Cardiac muscle cell (in vitro differentiated cells and primary cell): ENCODE data around the gene ST7. TPM values are rescaled to one million over a fixed set of nuclear protein-coding genes. Genes with fewer than 3 reads are reported as not detected.

Experiments used
- DNase-seq, 2 donors: peaks; one replicate each; pipeline versions ENCODE4 v3.0.0 to v3.0.0-alpha.2; 2010 to 2017; ENCODE audit warnings: low read depth in 1 of 2, low spot score in 1 of 2
- H3K27ac ChIP-seq: fragments of 200-600 bp; sonication (generic); 2 replicates; pipeline ENCODE4 v1.5.1; 2016
- H3K27me3 ChIP-seq: fragments of 200-600 bp; sonication (generic); 2 replicates; pipeline ENCODE4 v1.6.0; 2016; ENCODE audit warnings: control low read depth
- H3K36me3 ChIP-seq: fragments of 200-600 bp; sonication (generic); 2 replicates; pipeline ENCODE4 v1.5.1; 2016; ENCODE audit warnings: control low read depth
- H3K4me1 ChIP-seq: fragments of 200-600 bp; sonication (generic); 2 replicates; pipeline ENCODE4 v1.8.1; 2017; ENCODE audit warnings: low read depth, mild to moderate bottlenecking, mixed run types
- H3K4me3 ChIP-seq: fragments of 200-600 bp; sonication (generic); 2 replicates; pipeline ENCODE4 v1.5.1; 2016; ENCODE audit warnings: mild to moderate bottlenecking
- H3K9me3 ChIP-seq: fragments of 200-600 bp; sonication (generic); 2 replicates; pipeline ENCODE4 v1.5.1; 2017; ENCODE audit warnings: low read depth, mild to moderate bottlenecking, control low read depth
- CTCF ChIP-seq: IDR thresholded peaks from 2 replicates; pipeline ENCODE4 v1.5.1; 2012; ENCODE audit warnings: low read depth, mild to moderate bottlenecking, low read length
- polyA plus RNA-seq: library from polyadenylated mRNA; unstranded; fragments of >200 nt; fragmentation: Nextera tagmentation; extraction: Ambion mirVana; gene quantifications from 2 replicates; pipeline ENCODE4 v1.2.1, GENCODE V29; 2016
- total RNA-seq: library from RNA; depleted of rRNA; stranded (reverse); fragments of >200 nt; gene quantifications from 2 replicates; pipeline ENCODE4 v1.2.3, GENCODE V29; 2016

The ST7 gene
- total and polyA plus RNA-seq, 2 experiments from 2014 or later, result 83.5 to 96.7 TPM

- Histone ChIP-seq H3K36me3 (no peaks in the 10 kb centered on the region), H3K27me3 (no peaks in the 10 kb centered on the region), H3K4me3 (no peak overlapping the region), H3K9me3 (no peaks in the 10 kb centered on the region), H3K27ac (no peak overlapping the region), H3K4me1 (peaks cover 9% of the 10 kb centered on the region)
- TF ChIP-seq CTCF, result no peak
- peak in 1 of 2 donors; percentile 74 for DNase-seq
Measured at GRCh38 chr7:117269417-117269816, 316.1 kb downstream of the ST7 start.

- no peak overlapping the region for H3K4me3 ChIP-seq
- no peak for TF ChIP-seq CTCF
- H3K4me1 ChIP-seq, result peaks cover 9% of the 10 kb centered on the region
- H3K36me3 ChIP-seq, result no peaks in the 10 kb centered on the region
- DNase-seq, result peak in 1 of 2 donors; percentile 55
- H3K27me3 ChIP-seq, result no peaks in the 10 kb centered on the region
- no peak overlapping the region for H3K27ac ChIP-seq
- H3K9me3 ChIP-seq, result no peaks in the 10 kb centered on the region
Measured at GRCh38 chr7:117269886-117270285, 316.6 kb downstream of the ST7 start.

DNA sequence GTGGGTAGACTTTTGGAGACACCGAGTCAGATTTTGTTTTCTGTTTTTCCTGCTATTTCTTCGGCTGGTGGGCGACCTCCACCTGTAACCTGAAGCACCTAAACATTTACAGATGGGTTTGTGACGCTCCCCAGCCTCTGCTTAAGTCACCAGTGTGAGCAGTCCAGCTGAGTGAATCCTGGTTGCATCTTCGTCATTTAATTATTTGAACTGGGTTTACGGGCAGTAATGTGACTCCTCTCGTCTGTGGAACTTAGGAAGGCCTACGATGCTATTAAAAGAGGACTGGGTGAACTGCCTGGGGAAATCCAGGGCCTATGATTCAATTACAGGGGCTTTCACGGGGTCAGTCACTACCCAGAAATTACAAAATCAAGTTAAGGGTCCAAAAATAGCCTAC lies 317.1 kb downstream of the ST7 start:
- no peak for DNase-seq

DNA sequence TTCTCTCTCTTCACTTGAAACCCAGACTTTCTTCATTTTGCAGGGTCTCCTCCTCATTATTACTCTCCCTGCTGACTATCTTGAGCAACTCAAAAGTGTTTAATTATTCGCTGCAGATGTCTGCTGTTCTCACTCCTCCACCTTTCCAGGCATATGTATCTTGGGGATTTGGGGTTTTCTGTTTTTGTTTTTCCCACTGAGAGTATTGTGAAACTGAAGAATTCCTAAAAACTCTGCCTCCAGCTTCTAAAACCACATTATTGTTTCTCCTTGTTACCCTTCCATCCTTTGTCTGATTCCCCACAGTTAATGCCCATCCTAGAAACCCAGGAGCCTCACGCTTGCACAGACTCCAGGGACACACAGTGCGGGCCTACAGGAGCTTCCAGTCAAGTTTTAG lies 318.3 kb downstream of the ST7 start:
- Histone ChIP-seq H3K4me1 (peaks cover 9% of the 10 kb centered on the region), H3K27me3 (no peaks in the 10 kb centered on the region), H3K27ac (no peak overlapping the region), H3K36me3 (peaks cover 4% of the 10 kb centered on the region), H3K4me3 (no peak overlapping the region), H3K9me3 (no peaks in the 10 kb centered on the region)
- DNase-seq, result no peak
- TF ChIP-seq CTCF, result no peak

More for the DNA sequence above, 317.1 kb downstream of the ST7 start:
- H3K27ac ChIP-seq, result no peak overlapping the region
- H3K4me3 ChIP-seq, result no peak overlapping the region
- no peaks in the 10 kb centered on the region for H3K27me3 ChIP-seq
- no peak for TF ChIP-seq CTCF
- H3K36me3 ChIP-seq, result no peaks in the 10 kb centered on the region
- H3K9me3 ChIP-seq, result no peaks in the 10 kb centered on the region
- H3K4me1 ChIP-seq, result peaks cover 9% of the 10 kb centered on the region

GRCh38 chr7:117272017-117272759 lies 318.9 kb downstream of the ST7 start:
- H3K36me3 ChIP-seq, result peaks cover 5% of the 10 kb centered on the region
- no peaks in the 10 kb centered on the region for H3K27me3 ChIP-seq
- no peak overlapping the region for H3K4me3 ChIP-seq
- no peak for DNase-seq
- peaks cover 9% of the 10 kb centered on the region for H3K4me1 ChIP-seq
- TF ChIP-seq CTCF, result no peak
- H3K9me3 ChIP-seq, result no peaks in the 10 kb centered on the region
- H3K27ac ChIP-seq, result no peak overlapping the region
